ENCODE data around the gene IDI1.
"Not testable (repeated sequence)": the region's sequence is repeated elsewhere in the genome, so short reads cannot be mapped to it uniquely, and the experiment has no call there.

The IDI1 gene

GRCh38 chr10:1084011-1084950, 35.4 kb upstream of the IDI1 start:
- Histone ChIP-seq H3K27me3 (ENCODE audit: low read depth, low read length) (no peaks in the 10 kb centered on the region), H3K9me3 (ENCODE audit: control insufficient read depth in 1 of 2, low read length in 2 of 2) (no peaks in the 10 kb centered on the region), H3K36me3 (ENCODE audit: control insufficient read depth in 1 of 2, insufficient read depth in 2 of 2, low read length in 2 of 2) (peaks cover 67 to 71% of the 10 kb centered on the region in 2 donors)

DNA sequence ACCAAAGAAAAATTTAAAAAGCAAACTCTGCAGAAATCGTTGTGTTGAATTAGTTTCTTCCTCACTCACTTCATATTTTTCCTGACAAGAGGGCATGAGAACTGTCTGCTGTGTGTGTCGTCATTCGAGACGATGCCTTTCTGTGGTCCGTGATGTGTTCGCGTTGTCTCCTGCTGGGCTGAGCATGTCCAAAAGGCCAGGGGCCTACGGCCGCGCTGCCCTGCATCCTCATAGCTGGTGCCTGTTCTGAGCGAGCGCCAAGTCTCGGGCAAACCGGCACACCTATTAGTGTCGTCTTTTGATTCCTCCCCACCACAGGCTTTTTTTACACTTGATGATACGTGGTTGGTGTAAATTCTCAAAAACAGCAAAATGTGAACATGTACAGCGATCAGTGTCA, 34.7 kb upstream of the IDI1 start:
- no peaks in the 10 kb centered on the region for H3K27me3 ChIP-seq (ENCODE audit: low read depth, low read length)
- no peaks in the 10 kb centered on the region for H3K4me1 ChIP-seq (ENCODE audit: control insufficient read depth in 1 of 2, insufficient read depth in 2 of 2, low read length in 2 of 2)
- no peak overlapping the region for H3K4me3 ChIP-seq (ENCODE audit: low read depth in 1 of 2, low read length in 2 of 2)
- H3K9me3 ChIP-seq (ENCODE audit: control insufficient read depth in 1 of 2, low read length in 2 of 2) = no peaks in the 10 kb centered on the region
- peaks cover 61 to 71% of the 10 kb centered on the region in 2 donors for H3K36me3 ChIP-seq (ENCODE audit: control insufficient read depth in 1 of 2, insufficient read depth in 2 of 2, low read length in 2 of 2)
- H3K27ac ChIP-seq (ENCODE audit: low read length) = no peak overlapping the region

More at GRCh38 chr10:1084011-1084950, 35.4 kb upstream of the IDI1 start:
- H3K4me1 ChIP-seq (ENCODE audit: control insufficient read depth in 1 of 2, insufficient read depth in 2 of 2, low read length in 2 of 2) = no peaks in the 10 kb centered on the region
- H3K4me3 ChIP-seq (ENCODE audit: low read depth in 1 of 2, low read length in 2 of 2) = no peak overlapping the region
- no peak overlapping the region for H3K27ac ChIP-seq (ENCODE audit: low read length)

DNA sequence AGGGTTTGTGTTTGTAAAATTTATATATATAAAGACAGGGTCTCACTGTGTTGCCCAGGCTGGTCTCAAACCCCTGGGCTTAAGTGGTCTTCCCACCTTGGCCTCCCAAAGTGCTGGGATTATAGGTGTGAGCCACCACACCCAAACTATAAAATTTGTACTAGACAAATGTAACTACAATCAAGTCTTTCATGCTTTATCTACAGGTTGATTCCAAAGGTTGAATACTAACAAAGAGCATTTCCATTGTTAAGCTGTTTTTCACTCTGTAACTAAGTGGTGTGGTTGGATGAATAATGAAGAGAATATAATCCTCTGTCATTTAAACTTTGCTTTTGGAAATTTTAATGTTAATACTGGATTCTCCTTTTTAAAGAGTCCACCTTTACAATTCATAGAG, 29.7 kb upstream of the IDI1 start:
- no peaks in the 10 kb centered on the region for H3K27me3 ChIP-seq (ENCODE audit: low read depth, low read length)
- H3K36me3 ChIP-seq (ENCODE audit: control insufficient read depth in 1 of 2, insufficient read depth in 2 of 2, low read length in 2 of 2) = peaks cover 32 to 41% of the 10 kb centered on the region in 2 donors
- H3K4me1 ChIP-seq (ENCODE audit: control insufficient read depth in 1 of 2, insufficient read depth in 2 of 2, low read length in 2 of 2) = no peaks in the 10 kb centered on the region
- H3K4me3 ChIP-seq (ENCODE audit: low read depth in 1 of 2, low read length in 2 of 2) = no peak overlapping the region
- H3K27ac ChIP-seq (ENCODE audit: low read length) = no peak overlapping the region
- no peaks in the 10 kb centered on the region for H3K9me3 ChIP-seq (ENCODE audit: control insufficient read depth in 1 of 2, low read length in 2 of 2)

- no peak overlapping the region for H3K27ac ChIP-seq (ENCODE audit: low read length)
- H3K27me3 ChIP-seq (ENCODE audit: low read depth, low read length) = no peaks in the 10 kb centered on the region
- H3K4me1 ChIP-seq (ENCODE audit: control insufficient read depth in 1 of 2, insufficient read depth in 2 of 2, low read length in 2 of 2) = no peaks in the 10 kb centered on the region
- H3K36me3 ChIP-seq (ENCODE audit: control insufficient read depth in 1 of 2, insufficient read depth in 2 of 2, low read length in 2 of 2) = peaks cover 21 to 45% of the 10 kb centered on the region in 2 donors
- no peak overlapping the region for H3K4me3 ChIP-seq (ENCODE audit: low read depth in 1 of 2, low read length in 2 of 2)
- H3K9me3 ChIP-seq (ENCODE audit: control insufficient read depth in 1 of 2, low read length in 2 of 2) = no peaks in the 10 kb centered on the region
Measured at GRCh38 chr10:1074748-1075308, 25.9 kb upstream of the IDI1 start.

GRCh38 chr10:1074052-1074747, 25.3 kb upstream of the IDI1 start:
- Histone ChIP-seq H3K36me3 (ENCODE audit: control insufficient read depth in 1 of 2, insufficient read depth in 2 of 2, low read length in 2 of 2) (peaks cover 17 to 39% of the 10 kb centered on the region in 2 donors), H3K27ac (ENCODE audit: low read length) (no peak overlapping the region), H3K27me3 (ENCODE audit: low read depth, low read length) (no peaks in the 10 kb centered on the region), H3K9me3 (ENCODE audit: control insufficient read depth in 1 of 2, low read length in 2 of 2) (no peaks in the 10 kb centered on the region), H3K4me1 (ENCODE audit: control insufficient read depth in 1 of 2, insufficient read depth in 2 of 2, low read length in 2 of 2) (no peaks in the 10 kb centered on the region), H3K4me3 (ENCODE audit: low read depth in 1 of 2, low read length in 2 of 2) (no peak overlapping the region)

DNA sequence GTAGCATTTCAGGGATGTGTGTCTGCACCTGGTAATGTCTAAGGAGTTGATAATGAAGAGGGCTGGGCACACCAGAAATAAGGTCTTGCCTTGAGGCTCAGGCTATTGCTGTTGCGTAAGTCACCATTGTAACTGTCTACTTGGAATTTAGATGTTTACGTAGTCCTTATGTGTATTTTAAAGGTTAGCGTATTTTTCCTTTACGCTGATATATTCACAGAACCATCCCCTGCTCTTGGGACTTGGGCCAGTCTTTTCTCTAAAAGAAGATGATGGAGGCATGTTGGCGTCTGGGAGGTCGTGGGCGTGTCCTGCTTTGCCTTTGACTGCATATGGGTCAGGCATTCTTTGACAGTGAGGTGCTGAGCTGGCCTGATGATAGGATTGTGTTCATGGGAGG, 22.0 kb upstream of the IDI1 start:
- Histone ChIP-seq H3K4me1 (ENCODE audit: control insufficient read depth in 1 of 2, insufficient read depth in 2 of 2, low read length in 2 of 2) (no peaks in the 10 kb centered on the region), H3K4me3 (ENCODE audit: low read depth in 1 of 2, low read length in 2 of 2) (no peak overlapping the region), H3K36me3 (ENCODE audit: control insufficient read depth in 1 of 2, insufficient read depth in 2 of 2, low read length in 2 of 2) (peaks cover 15 to 28% of the 10 kb centered on the region in 2 donors), H3K27ac (ENCODE audit: low read length) (no peak overlapping the region), H3K27me3 (ENCODE audit: low read depth, low read length) (no peaks in the 10 kb centered on the region), H3K9me3 (ENCODE audit: control insufficient read depth in 1 of 2, low read length in 2 of 2) (no peaks in the 10 kb centered on the region)

- Histone ChIP-seq H3K27me3 (ENCODE audit: low read depth, low read length) (no peaks in the 10 kb centered on the region), H3K27ac (ENCODE audit: low read length) (no peak overlapping the region), H3K4me3 (ENCODE audit: low read depth in 1 of 2, low read length in 2 of 2) (no peak overlapping the region), H3K36me3 (ENCODE audit: control insufficient read depth in 1 of 2, insufficient read depth in 2 of 2, low read length in 2 of 2) (peaks cover 6 to 21% of the 10 kb centered on the region in 2 donors), H3K9me3 (ENCODE audit: control insufficient read depth in 1 of 2, low read length in 2 of 2) (no peaks in the 10 kb centered on the region), H3K4me1 (ENCODE audit: control insufficient read depth in 1 of 2, insufficient read depth in 2 of 2, low read length in 2 of 2) (no peaks in the 10 kb centered on the region)
Measured at GRCh38 chr10:1068380-1069361, 19.8 kb upstream of the IDI1 start.

DNA sequence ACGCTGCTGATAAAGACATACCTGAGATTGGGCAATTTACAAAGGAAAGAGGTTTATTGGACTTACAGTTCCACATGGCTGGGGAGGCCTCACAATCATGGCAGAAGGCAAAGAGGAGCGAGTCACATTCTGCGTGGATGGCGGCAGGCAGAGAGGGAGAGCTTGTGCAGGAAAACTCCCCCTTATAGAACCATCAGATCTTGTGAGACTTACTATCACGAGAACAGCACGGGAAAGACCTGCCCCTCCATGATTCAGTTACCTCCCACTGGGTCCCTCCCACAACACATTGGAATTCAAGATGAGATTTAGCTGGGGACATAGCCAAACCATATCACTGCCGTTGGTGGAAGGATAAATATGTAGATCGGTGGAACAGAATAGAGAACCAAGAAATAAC, 17.8 kb upstream of the IDI1 start:
- H3K4me1 ChIP-seq (ENCODE audit: control insufficient read depth in 1 of 2, insufficient read depth in 2 of 2, low read length in 2 of 2); H3K27me3 ChIP-seq (ENCODE audit: low read depth, low read length); H3K9me3 ChIP-seq (ENCODE audit: control insufficient read depth in 1 of 2, low read length in 2 of 2); H3K27ac ChIP-seq (ENCODE audit: low read length); H3K4me3 ChIP-seq (ENCODE audit: low read depth in 1 of 2, low read length in 2 of 2): not testable (repeated sequence)
- peaks cover 0 to 12% of the 10 kb centered on the region in 2 donors for H3K36me3 ChIP-seq (ENCODE audit: control insufficient read depth in 1 of 2, insufficient read depth in 2 of 2, low read length in 2 of 2)

- no peaks in the 10 kb centered on the region for H3K27me3 ChIP-seq (ENCODE audit: low read depth, low read length)
- H3K27ac ChIP-seq (ENCODE audit: low read length) = no peak overlapping the region
- no peak overlapping the region for H3K4me3 ChIP-seq (ENCODE audit: low read depth in 1 of 2, low read length in 2 of 2)
- H3K4me1 ChIP-seq (ENCODE audit: control insufficient read depth in 1 of 2, insufficient read depth in 2 of 2, low read length in 2 of 2) = no peaks in the 10 kb centered on the region
- peaks cover 0 to 12% of the 10 kb centered on the region in 2 donors for H3K36me3 ChIP-seq (ENCODE audit: control insufficient read depth in 1 of 2, insufficient read depth in 2 of 2, low read length in 2 of 2)
- no peaks in the 10 kb centered on the region for H3K9me3 ChIP-seq (ENCODE audit: control insufficient read depth in 1 of 2, low read length in 2 of 2)
Measured at GRCh38 chr10:1064964-1065247, 16.0 kb upstream of the IDI1 start.

DNA sequence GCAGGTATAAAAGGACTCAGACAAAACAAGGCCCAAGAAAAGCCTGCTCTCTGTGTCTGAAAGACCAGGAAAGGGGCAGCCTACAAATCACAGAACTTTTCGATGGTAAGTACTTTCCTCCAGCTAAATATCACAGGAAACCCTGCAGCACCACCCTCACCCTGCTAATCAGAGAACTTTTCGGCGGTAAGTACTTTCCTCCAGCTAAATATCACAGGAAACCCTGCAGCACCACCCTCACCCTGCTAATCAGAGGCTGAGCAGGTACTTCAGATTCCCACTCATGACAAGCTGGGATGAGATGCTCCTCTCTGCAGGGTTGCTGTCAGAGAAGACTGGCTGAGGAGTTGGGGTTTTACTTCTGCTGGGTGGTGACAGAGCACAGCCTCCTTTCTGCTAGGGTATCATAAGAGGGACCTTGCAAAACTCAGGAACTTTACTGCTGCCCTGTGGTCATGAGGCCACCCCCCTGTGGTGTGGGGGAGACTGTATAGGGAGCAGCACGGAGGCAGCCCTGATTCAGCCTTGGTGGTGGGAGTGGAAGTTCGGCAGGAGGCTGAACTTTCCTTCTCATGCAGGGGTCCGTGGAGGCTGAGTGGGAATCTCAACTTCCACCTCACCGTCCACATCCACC, 14.4 kb upstream of the IDI1 start:
- no peak overlapping the region for H3K4me3 ChIP-seq (ENCODE audit: low read depth in 1 of 2, low read length in 2 of 2)
- H3K27me3 ChIP-seq (ENCODE audit: low read depth, low read length) = no peaks in the 10 kb centered on the region
- no peak overlapping the region for H3K27ac ChIP-seq (ENCODE audit: low read length)
- peaks cover 0 to 2% of the 10 kb centered on the region in 2 donors for H3K4me1 ChIP-seq (ENCODE audit: control insufficient read depth in 1 of 2, insufficient read depth in 2 of 2, low read length in 2 of 2)
- H3K9me3 ChIP-seq (ENCODE audit: control insufficient read depth in 1 of 2, low read length in 2 of 2) = no peaks in the 10 kb centered on the region
- H3K36me3 ChIP-seq (ENCODE audit: control insufficient read depth in 1 of 2, insufficient read depth in 2 of 2, low read length in 2 of 2) = peaks cover 0 to 12% of the 10 kb centered on the region in 2 donors
